ENCODE data around the gene ACYP1. TPM values are rescaled to one million over a fixed set of nuclear protein-coding genes. Genes with fewer than 3 reads are reported as not detected.

ACYP1 gene
- total and polyA plus RNA-seq, 2 of the 13 experiments (the other 11 are each of a cell fraction or from before 2014, with no cell fraction given), result 9.7 to 22.4 TPM

- peaks cover 48% of the 10 kb centered on the region for H3K4me1 ChIP-seq (ENCODE audit: insufficient read depth, low read length)
- ChIA-PET POLR2A (interaction anchor here (2.4 to 3.3 kb wide), 2 partner anchors 11 to 29 kb away, joined by 10 to 13 read pairs; partner anchors contain the start of genes MLH3 and ZC2HC1C), CTCF (ENCODE audit: low intra/inter-chr PET ratio, low total read pairs) (no interaction called here)
- H3K4me3 ChIP-seq (replicated peaks in 1 of 3; ENCODE audit: insufficient read depth in 1 of 3, low read depth in 2 of 3, low read length in 3 of 3), result no peak overlapping the region
- DNase-seq (ENCODE audit: low spot score) (no peak), FAIRE-seq (no peak), ATAC-seq (no peak)
- intact Hi-C loops (cut with micrococcal nuclease; ENCODE audit: unreplicated experiment) (no loop called here), in situ Hi-C loops (cut with HindIII; ENCODE audit: extremely low pct_ligation_motif_present, low pct_unique_long_range_greater_than_20kb) (no loop called here)
- no peak overlapping the region for H3K4me2 ChIP-seq (ENCODE audit: low read depth, low read length)
- H3K9me3 ChIP-seq (ENCODE audit: low read length), result no peaks in the 10 kb centered on the region
- H4K20me1 ChIP-seq (ENCODE audit: insufficient read depth, low read length), result no peaks in the 10 kb centered on the region
- 77% methylated on average over 1 of the region's 1 CpG for WGBS (ENCODE audit: low lambda C conversion rate)
- TF ChIP-seq ZBTB8A (CRISPR knock-in tag; IDR thresholded peaks at IDR 0.05; ENCODE audit: borderline replicate concordance, low read depth) (no peak), HNF4G (IDR thresholded peaks at IDR 0.05; ENCODE audit: borderline replicate concordance, low read depth, low read length) (no peak), HNF4G (CRISPR knock-in tag; IDR thresholded peaks at IDR 0.05; ENCODE audit: borderline replicate concordance, low read depth) (no peak), ZNF556 (CRISPR knock-in tag; IDR thresholded peaks at IDR 0.05; ENCODE audit: borderline replicate concordance) (no peak), ZFP82 (CRISPR knock-in tag; IDR thresholded peaks at IDR 0.05; ENCODE audit: borderline replicate concordance) (no peak), ZNF772 (CRISPR knock-in tag; IDR thresholded peaks at IDR 0.05) (no peak), ZNF407 (CRISPR knock-in tag; IDR thresholded peaks at IDR 0.05; ENCODE audit: not compliant biosample characterization) (no peak)
- TF ChIP-seq, protein P1, sequence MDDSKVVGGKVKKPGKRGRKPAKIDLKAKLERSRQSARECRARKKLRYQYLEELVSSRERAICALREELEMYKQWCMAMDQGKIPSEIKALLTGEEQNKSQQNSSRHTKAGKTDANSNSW (CRISPR knock-in tag; IDR thresholded peaks at IDR 0.05; ENCODE audit: borderline replicate concordance), result no peak
- H2AFZ ChIP-seq (ENCODE audit: low read length), result no peak overlapping the region
- no TSS peak for BruUV-seq (replicated peaks)
- H3K36me3 ChIP-seq (replicated peaks in 1 of 2; ENCODE audit: control insufficient read depth in 1 of 2, insufficient read depth in 2 of 2, low read length in 2 of 2), result peaks cover 7 to 20% of the 10 kb centered on the region in 2 experiments
- H3K9ac ChIP-seq (ENCODE audit: insufficient read depth, low read depth, low read length), result no peak overlapping the region
- peaks cover 15% of the 10 kb centered on the region for H3K79me2 ChIP-seq (ENCODE audit: insufficient read depth, low read length)
- H3K27ac ChIP-seq (ENCODE audit: extremely low read length, insufficient read depth, low read length), result peak overlapping the region; percentile 80
- H3K27me3 ChIP-seq (ENCODE audit: control insufficient read depth in 1 of 2, insufficient read depth in 2 of 2, low read length in 2 of 2), result no peaks in the 10 kb centered on the region
Measured at GRCh38 chr14:75040507-75040906, 23.3 kb downstream of the ACYP1 start.

Measured in HepG2 (cell line).